H1 (cell line): ENCODE data around the gene FBN1.

ENCODE experiments used
- ATF3 ChIP-seq: IDR thresholded peaks from 2 replicates; pipeline ENCODE4 v1.6.1; 2011; ENCODE audit warnings: low read depth, mild to moderate bottlenecking, low read length; ENCODE audit not compliant: insufficient read depth
- CBX5 ChIP-seq: fragments of 300-800, 300-1000 bp; sonication (generic); IDR thresholded peaks from 2 replicates; pipeline ENCODE4 v1.7.1; 2016; ENCODE audit warnings: antibody characterized with exemption, low read length, low read depth
- CTCF ChIP-seq, 3 experiments: IDR thresholded peaks; 1 replicate in 2 of 3; 2 replicates in 1 of 3; pipeline versions ENCODE4 v1.5.1 to v1.6.1; 2011; ENCODE audit warnings: low read length in 3 of 3, mild to moderate bottlenecking in 3 of 3, inconsistent platforms in 2 of 3, low read depth in 1 of 3, moderate library complexity in 1 of 3; ENCODE audit not compliant: insufficient read depth in 1 of 3; ENCODE audit errors: control extremely low read depth in 1 of 3
- POLR2A ChIP-seq, 2 experiments: IDR thresholded peaks; 1 replicate in 1 of 2; 2 replicates in 1 of 2; pipeline ENCODE4 v1.6.1; 2011; ENCODE audit warnings: low read depth in 2 of 2, low read length in 2 of 2, mild to moderate bottlenecking in 2 of 2; ENCODE audit errors: control extremely low read depth in 1 of 2
- RFX5 ChIP-seq: IDR thresholded peaks from 2 replicates; pipeline ENCODE4 v1.6.1; 2011; ENCODE audit warnings: low read depth, low read length, improper control_type of control experiment, borderline replicate concordance
- SIN3A ChIP-seq, 2 experiments: IDR thresholded peaks in 1 of 2; conservative IDR thresholded peaks in 1 of 2; 2 replicates each; pipeline ENCODE4 v1.6.1; 2011 to 2012; ENCODE audit warnings: low read length in 2 of 2, improper control_type of control experiment in 1 of 2, low read depth in 1 of 2, mild to moderate bottlenecking in 1 of 2
- SP1 ChIP-seq: IDR thresholded peaks from 2 replicates; pipeline ENCODE4 v1.6.1; 2011; ENCODE audit warnings: low read depth, low read length
- TCF12 ChIP-seq: IDR thresholded peaks from 2 replicates; pipeline ENCODE4 v1.6.1; 2011; ENCODE audit warnings: low read depth, mild to moderate bottlenecking, low read length

GRCh38 chr15:48383031-48383430 is 262.5 kb downstream of the FBN1 start:
- TF ChIP-seq SP1 (no peak), CTCF (IDR thresholded peaks at IDR 0.05; ENCODE audit: control extremely low read depth in 1 of 3, insufficient read depth in 1 of 3, low read depth in 1 of 3, low read length in 3 of 3) (no peak), SIN3A (conservative IDR thresholded peaks at IDR 0.05 in 1 of 2, IDR thresholded peaks at IDR 0.05 in 1 of 2; ENCODE audit: low read depth in 1 of 2, low read length in 2 of 2) (no peak), CBX5 (no peak), TCF12 (no peak), RFX5 (no peak), ATF3 (no peak), POLR2A (IDR thresholded peaks at IDR 0.05; ENCODE audit: control extremely low read depth in 1 of 2, low read depth in 2 of 2, low read length in 2 of 2) (no peak)
